Stimulated activated effector memory CD8-positive, alpha-beta T cell treated with anti-CD3 and anti-CD28 coated beads, Interleukin-12 subunit alpha, Interleukin-12 subunit beta, amount 100 ng/mL, for 72 hours (primary cell): ENCODE measurements around the gene TMEM200C.

ENCODE experiments used
- ATAC-seq: fragments of 150-1000 bp; cut with Tn5 transposase; 2 replicates; pipeline ENCODE4 v1.10.0; 2021
- DNase-seq, 2 donors: peaks; one replicate each; pipeline ENCODE4 v3.0.0; 2021 to 2022; ENCODE audit warnings: low spot score in 2 of 2
- H3K27ac Mint-ChIP-seq: one replicate; pipeline ENCODE4 v1.8.0; 2022; ENCODE audit warnings: mild to moderate bottlenecking, mixed read lengths
- H3K36me3 Mint-ChIP-seq: one replicate; pipeline ENCODE4 v1.8.0; 2022; ENCODE audit warnings: mild to moderate bottlenecking, mixed read lengths
- H3K4me1 Mint-ChIP-seq: one replicate; pipeline ENCODE4 v1.8.0; 2022; ENCODE audit warnings: mixed read lengths
- H3K4me3 Mint-ChIP-seq: one replicate; pipeline ENCODE4 v1.8.0; 2022; ENCODE audit warnings: mild to moderate bottlenecking, mixed read lengths
- H3K9me3 Mint-ChIP-seq: one replicate; pipeline ENCODE4 v1.8.0; 2022; ENCODE audit warnings: mixed read lengths

TMEM200C gene

DNA sequence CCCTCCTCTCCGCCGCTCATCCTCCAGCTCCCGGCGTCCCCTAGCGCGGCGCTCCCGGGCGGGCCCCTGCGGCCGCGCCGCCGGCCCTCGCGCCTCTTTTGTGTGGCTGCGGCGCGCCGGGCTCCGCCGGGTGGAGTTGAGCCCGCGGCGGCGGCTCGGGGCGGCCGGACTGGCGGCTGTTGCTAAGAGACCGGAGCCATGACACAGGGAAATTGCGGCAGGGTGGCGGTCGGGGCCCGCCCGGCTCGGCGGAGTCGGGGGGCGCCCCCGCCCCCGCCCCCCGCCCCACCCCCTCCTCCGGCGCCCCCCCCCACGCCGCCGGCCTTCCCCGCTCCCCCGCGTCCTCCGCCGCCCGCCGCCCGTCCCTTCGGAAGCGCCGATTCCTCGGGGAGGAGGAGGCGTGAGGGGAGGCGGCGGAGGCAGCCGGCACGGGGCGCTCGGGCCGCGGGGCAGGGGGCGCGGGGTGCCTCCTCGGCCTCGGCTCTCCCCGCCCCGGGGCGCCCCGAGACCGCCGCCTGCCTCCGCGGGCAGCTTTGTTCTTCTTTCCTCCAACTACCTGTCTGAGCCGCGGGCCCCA lies at the start of gene TMEM200C:
Gene TMEM200C (minus strand): TSS at position 224 of the 577 bp plus-strand sequence. CDS start 3,459 bp downstream, outside the sequence.
- DNase-seq (no peak), ATAC-seq (no peak)
- Mint-ChIP-seq H3K9me3 (no peaks in the 10 kb centered on the region), H3K4me1 (no peaks in the 10 kb centered on the region), H3K4me3 (no peak within 1 kb of the TSS), H3K27ac (no peak within 1 kb of the TSS), H3K36me3 (no peaks in the 10 kb centered on the region)

DNA sequence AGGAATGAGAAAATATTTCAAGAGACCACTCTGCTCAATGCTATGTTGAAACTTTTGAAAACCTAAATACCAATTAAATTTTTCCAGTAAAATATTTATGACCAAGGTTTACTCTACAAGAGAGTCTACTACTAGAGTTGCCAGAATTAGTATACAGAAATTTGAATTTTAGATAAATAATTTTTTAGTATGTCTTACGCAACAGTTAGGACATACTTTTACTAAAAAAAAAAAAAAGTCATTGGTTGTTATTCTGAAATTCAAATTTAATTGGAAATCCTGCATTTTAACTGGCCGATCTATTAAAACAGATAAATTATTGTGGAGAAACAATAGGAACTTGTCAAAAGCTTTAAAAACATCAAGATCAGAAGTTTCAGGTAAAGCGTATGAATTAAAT lies 49.1 kb upstream of the TMEM200C start:
- H3K4me1 Mint-ChIP-seq, result no peaks in the 10 kb centered on the region
- peaks cover 4% of the 10 kb centered on the region for H3K9me3 Mint-ChIP-seq
- DNase-seq, result no peak
- H3K4me3 Mint-ChIP-seq, result no peak overlapping the region
- H3K36me3 Mint-ChIP-seq, result no peaks in the 10 kb centered on the region
- H3K27ac Mint-ChIP-seq, result no peak overlapping the region
- ATAC-seq, result no peak

DNA sequence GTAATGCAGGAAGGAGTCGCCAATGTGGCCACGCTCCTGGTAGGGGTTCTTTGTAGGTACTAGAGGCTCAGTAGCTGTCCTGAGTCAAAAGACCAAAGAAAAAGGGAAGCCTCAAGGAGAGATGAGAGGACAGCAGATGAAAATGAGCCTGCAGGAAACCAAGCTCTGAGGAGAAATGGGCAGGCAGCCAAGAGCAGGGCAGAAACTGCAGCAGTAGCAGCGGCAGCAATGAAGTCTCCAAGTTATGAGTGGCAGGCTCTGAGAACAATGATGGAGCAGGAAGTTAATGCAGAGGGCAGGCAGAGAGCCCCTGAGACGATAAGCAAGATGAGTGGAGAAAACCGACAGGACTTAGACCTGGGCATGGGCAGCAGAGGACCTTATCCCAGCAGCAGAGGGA lies 48.2 kb upstream of the TMEM200C start:
- Mint-ChIP-seq H3K9me3 (peaks cover 4% of the 10 kb centered on the region), H3K27ac (no peak overlapping the region), H3K4me1 (no peaks in the 10 kb centered on the region), H3K36me3 (no peaks in the 10 kb centered on the region), H3K4me3 (no peak overlapping the region)
- no peak for ATAC-seq
- DNase-seq, result no peak

GRCh38 chr18:5942591-5942990 lies 47.3 kb upstream of the TMEM200C start:
- Mint-ChIP-seq H3K27ac (no peak overlapping the region), H3K9me3 (peaks cover 4% of the 10 kb centered on the region), H3K4me3 (no peak overlapping the region), H3K4me1 (no peaks in the 10 kb centered on the region), H3K36me3 (no peaks in the 10 kb centered on the region)
- ATAC-seq (no peak), DNase-seq (no peak)

- ATAC-seq (no peak), DNase-seq (no peak)
- Mint-ChIP-seq H3K4me3 (no peak overlapping the region), H3K4me1 (no peaks in the 10 kb centered on the region), H3K27ac (no peak overlapping the region), H3K9me3 (peaks cover 4% of the 10 kb centered on the region), H3K36me3 (no peaks in the 10 kb centered on the region)
These were observed 46.6 kb upstream of the TMEM200C start for GRCh38 chr18:5941890-5942289.

DNA sequence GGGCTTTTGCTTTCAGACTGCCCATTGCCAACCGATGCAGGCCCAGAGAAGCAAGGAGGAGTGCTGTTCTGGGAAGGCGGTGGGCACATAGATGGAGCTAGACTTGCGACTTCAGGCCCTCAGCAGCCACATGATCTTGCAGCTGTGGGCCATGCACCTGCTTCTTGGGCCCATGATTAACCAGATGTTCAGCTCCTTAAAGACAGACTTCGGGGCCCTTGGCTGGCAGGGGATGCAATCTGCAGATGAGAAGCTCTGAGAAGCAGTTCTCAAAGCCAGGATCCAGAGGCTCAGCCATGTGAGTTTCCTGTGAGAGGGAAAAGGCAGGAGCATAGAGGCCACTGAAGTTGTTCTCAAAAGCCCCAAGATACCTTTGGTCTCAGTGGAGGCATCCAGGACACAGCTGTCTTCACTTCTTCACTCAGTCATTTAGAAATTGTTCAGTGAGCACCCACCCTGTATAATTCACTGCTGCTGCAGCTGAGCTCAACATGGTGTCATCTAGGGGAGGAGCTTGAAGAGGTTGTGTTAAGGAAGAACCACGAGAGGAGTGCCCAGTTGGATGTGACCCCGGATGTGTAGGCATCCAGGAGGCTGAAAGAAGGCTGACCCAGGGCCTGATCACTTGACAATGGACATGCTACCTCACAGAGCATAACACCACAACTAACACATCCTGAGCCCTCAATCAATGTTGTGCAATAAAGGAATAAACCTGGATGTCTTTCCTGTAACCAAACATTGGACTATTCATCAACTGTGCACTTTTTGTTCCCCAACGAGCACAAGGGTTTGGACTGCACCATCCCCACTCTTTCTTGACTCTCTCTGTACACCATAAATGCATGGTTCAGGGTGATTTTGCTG lies 44.7 kb upstream of the TMEM200C start:
- no peaks in the 10 kb centered on the region for H3K36me3 Mint-ChIP-seq
- no peaks in the 10 kb centered on the region for H3K4me1 Mint-ChIP-seq
- no peak overlapping the region for H3K27ac Mint-ChIP-seq

GRCh38 chr18:5937795-5938194 lies 42.5 kb upstream of the TMEM200C start:
- Mint-ChIP-seq H3K36me3 (no peaks in the 10 kb centered on the region), H3K27ac (no peak overlapping the region), H3K4me3 (no peak overlapping the region), H3K9me3 (peaks cover 3% of the 10 kb centered on the region), H3K4me1 (no peaks in the 10 kb centered on the region)
- no peak for ATAC-seq
- no peak for DNase-seq

More for the DNA sequence above, 44.7 kb upstream of the TMEM200C start:
- H3K9me3 Mint-ChIP-seq, result peaks cover 4% of the 10 kb centered on the region
- H3K4me3 Mint-ChIP-seq, result no peak overlapping the region
- ATAC-seq (peak; percentile 16), DNase-seq (no peak)

DNA sequence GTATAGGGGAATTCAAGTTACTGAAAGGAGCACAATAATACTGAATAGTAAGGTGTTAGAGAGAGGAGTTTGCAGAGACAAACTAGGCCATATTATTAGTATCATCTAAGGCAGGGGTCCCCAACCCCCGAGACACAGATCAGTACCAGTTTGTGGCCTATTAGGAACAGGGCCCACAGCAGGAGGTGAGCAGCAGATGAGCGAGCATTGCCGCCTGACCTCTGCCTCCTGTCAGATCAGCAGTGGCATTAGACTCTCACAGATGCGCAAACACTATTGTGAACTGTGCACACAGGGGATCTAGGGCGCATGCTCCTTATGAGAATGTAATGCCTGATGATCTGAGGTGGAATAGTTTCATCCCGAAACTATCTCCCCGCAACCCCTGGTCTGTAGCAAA lies 41.8 kb upstream of the TMEM200C start:
- H3K4me1 Mint-ChIP-seq, result no peaks in the 10 kb centered on the region
- ATAC-seq (no peak), DNase-seq (no peak)
- no peak overlapping the region for H3K27ac Mint-ChIP-seq
- H3K4me3 Mint-ChIP-seq, result no peak overlapping the region
- no peaks in the 10 kb centered on the region for H3K36me3 Mint-ChIP-seq
- H3K9me3 Mint-ChIP-seq, result peaks cover 3% of the 10 kb centered on the region

- DNase-seq, result no peak
- Mint-ChIP-seq H3K4me1 (no peaks in the 10 kb centered on the region), H3K36me3 (no peaks in the 10 kb centered on the region)
These were observed 35.5 kb upstream of the TMEM200C start for GRCh38 chr18:5930789-5931188.

DNA sequence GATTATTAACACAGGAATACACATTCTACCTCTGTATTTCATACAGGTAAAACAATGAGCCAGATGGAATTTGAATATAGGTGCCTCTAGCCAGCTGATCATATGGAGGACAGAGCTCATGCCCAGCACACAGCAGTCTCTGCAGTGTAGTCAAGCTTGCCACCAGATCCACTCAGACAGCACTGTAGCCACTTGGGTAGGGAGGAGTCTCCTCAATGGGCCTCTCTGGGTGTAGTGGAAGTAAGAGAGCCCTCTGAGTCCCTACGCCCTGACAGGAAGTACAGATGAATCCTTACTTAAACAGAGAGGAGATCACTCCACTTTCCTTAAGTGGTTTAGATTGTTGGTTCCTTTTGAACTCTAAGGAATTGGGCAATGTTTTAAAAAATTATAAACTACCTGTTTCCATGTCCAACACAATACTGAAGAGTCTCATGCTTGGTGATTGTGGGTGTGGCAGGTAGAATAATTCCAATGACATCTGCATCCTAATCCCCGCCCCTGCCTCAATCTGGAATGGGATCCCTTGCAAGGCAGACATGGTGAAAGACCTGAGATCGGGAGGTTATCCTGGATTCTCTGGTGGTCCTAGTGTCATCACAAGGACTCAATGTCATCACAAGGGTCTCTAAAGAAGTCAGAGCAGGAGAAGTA lies 23.0 kb upstream of the TMEM200C start:
- no peak for DNase-seq
- no peak overlapping the region for H3K4me3 Mint-ChIP-seq
- peaks cover 13% of the 10 kb centered on the region for H3K9me3 Mint-ChIP-seq
- no peak overlapping the region for H3K27ac Mint-ChIP-seq
- no peak for ATAC-seq
- no peaks in the 10 kb centered on the region for H3K4me1 Mint-ChIP-seq
- H3K36me3 Mint-ChIP-seq, result no peaks in the 10 kb centered on the region

More at GRCh38 chr18:5930789-5931188, 35.5 kb upstream of the TMEM200C start:
- Mint-ChIP-seq H3K9me3 (peaks cover 19% of the 10 kb centered on the region), H3K27ac (no peak overlapping the region), H3K4me3 (no peak overlapping the region)
- ATAC-seq, result no peak

DNA sequence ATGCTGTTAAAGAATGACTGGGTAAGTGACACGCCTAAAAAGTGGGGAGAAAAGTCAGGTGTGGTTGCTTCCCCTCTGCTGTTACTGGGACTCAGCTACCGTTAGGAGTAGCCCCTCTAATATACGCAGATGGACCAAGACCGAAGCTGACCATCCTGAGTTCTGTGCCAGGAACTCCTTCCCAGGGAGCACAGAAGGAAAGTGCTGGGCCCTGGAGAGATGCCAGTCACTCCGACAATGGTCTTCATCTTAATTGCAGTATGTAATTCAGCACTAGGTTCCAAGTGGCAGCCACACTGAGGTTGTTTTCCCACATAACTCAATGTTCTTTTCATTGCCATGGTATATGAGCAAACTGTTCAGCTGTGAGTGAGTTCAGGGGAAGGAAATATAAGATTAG lies 19.6 kb upstream of the TMEM200C start:
- Mint-ChIP-seq H3K9me3 (peaks cover 11% of the 10 kb centered on the region), H3K27ac (no peak overlapping the region), H3K36me3 (no peaks in the 10 kb centered on the region), H3K4me3 (no peak overlapping the region), H3K4me1 (no peaks in the 10 kb centered on the region)
- DNase-seq (no peak), ATAC-seq (no peak)

DNA sequence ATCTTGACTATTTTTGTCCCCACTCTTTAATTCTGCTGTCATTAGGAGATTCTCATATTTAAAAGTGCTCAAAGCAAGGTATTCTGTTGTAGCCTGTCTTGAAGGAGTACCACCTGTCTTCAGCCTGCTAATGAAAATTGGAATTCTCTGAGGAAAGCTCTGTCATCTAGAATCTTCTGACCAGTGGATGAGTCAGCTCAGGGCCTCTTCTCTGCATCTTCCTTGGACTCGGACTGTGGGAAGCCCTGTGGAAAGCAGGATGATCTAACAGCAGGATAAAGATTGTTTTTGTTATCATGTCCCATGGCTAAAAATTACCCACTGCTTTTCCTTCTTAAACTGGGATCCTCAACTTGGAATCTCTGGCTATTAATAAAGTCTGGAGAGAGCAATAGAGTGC lies 18.7 kb upstream of the TMEM200C start:
- ATAC-seq (no peak), DNase-seq (no peak)
- Mint-ChIP-seq H3K4me3 (no peak overlapping the region), H3K4me1 (no peaks in the 10 kb centered on the region), H3K9me3 (peaks cover 9% of the 10 kb centered on the region), H3K27ac (no peak overlapping the region), H3K36me3 (no peaks in the 10 kb centered on the region)

GRCh38 chr18:5912566-5912965 lies 17.2 kb upstream of the TMEM200C start:
- ATAC-seq (no peak), DNase-seq (no peak)
- Mint-ChIP-seq H3K4me3 (no peak overlapping the region), H3K4me1 (no peaks in the 10 kb centered on the region), H3K9me3 (peaks cover 7% of the 10 kb centered on the region), H3K36me3 (no peaks in the 10 kb centered on the region), H3K27ac (no peak overlapping the region)

DNA sequence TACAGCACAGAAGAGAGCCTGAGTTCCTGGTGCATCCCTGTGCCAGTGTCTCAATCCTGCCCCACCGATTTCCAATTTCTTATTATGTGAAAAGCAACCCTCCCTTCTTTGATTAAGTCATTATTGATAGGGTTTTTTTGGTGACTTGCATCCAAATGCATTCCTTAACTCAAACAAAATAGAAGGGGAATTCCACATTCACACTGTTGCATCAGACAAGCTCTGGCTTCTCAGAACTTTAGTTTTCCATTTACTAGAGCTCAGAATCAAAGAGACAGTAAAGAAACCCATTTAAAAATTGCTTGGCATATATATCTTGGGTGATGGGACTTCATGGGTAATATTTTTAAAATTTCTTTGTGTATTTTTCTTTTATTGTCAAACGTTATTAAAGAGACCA lies 13.8 kb upstream of the TMEM200C start:
- DNase-seq (no peak), ATAC-seq (no peak)
- Mint-ChIP-seq H3K9me3 (peaks cover 2% of the 10 kb centered on the region), H3K4me1 (no peaks in the 10 kb centered on the region), H3K27ac (no peak overlapping the region), H3K4me3 (no peak overlapping the region), H3K36me3 (no peaks in the 10 kb centered on the region)

DNA sequence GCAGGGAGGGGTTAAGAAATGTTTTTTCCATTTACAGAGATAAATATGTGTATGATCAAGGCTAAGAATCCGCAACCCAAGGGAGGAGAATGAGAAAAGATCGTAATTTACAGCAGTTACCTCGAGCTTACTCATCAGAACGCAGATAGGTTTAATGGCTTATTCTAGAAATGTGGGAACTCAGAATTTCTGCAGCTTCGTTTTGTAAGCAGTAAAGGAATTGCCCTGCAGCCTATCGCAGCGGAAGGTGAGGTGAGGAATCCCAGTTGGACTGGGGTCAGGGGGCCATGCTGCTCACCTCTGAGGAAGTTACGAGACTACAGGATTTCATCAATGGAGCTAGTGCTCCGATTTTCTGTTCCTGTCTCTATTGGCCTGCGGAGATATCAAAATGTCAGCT lies 8.1 kb upstream of the TMEM200C start:
- no peak overlapping the region for H3K27ac Mint-ChIP-seq
- DNase-seq, result no peak
- peaks cover 2% of the 10 kb centered on the region for H3K9me3 Mint-ChIP-seq
- H3K4me1 Mint-ChIP-seq, result no peaks in the 10 kb centered on the region
- no peak overlapping the region for H3K4me3 Mint-ChIP-seq
- no peak for ATAC-seq
- H3K36me3 Mint-ChIP-seq, result no peaks in the 10 kb centered on the region

- Mint-ChIP-seq H3K36me3 (no peaks in the 10 kb centered on the region), H3K4me1 (no peaks in the 10 kb centered on the region), H3K4me3 (no peak overlapping the region), H3K9me3 (peaks cover 2% of the 10 kb centered on the region), H3K27ac (no peak overlapping the region)
- ATAC-seq (no peak), DNase-seq (no peak)
These were observed 4.9 kb upstream of the TMEM200C start for GRCh38 chr18:5900262-5900661.
